ENCODE data around the gene CCDC134.
"Not testable (repeated sequence)": the region's sequence is repeated elsewhere in the genome, so short reads cannot be mapped to it uniquely, and the experiment has no call there.

CCDC134 gene

GRCh38 chr22:41825376-41825775 lies 24.9 kb downstream of the CCDC134 start:
- no peak for DNase-seq (ENCODE audit: low read depth)

- no peak for DNase-seq (ENCODE audit: low read depth)
Measured at GRCh38 chr22:41826021-41826420, 25.5 kb downstream of the CCDC134 start.

- DNase-seq (ENCODE audit: low read depth): no peak
Measured at GRCh38 chr22:41826430-41827383, 26.2 kb downstream of the CCDC134 start.

GRCh38 chr22:41827671-41828070 lies 27.2 kb downstream of the CCDC134 start:
- DNase-seq (ENCODE audit: low read depth): no peak

GRCh38 chr22:41828516-41828915 lies 28.0 kb downstream of the CCDC134 start:
- DNase-seq (ENCODE audit: low read depth): no peak

- no peak for DNase-seq (ENCODE audit: low read depth)
Measured at GRCh38 chr22:41830174-41830573, 29.7 kb downstream of the CCDC134 start.

- no peak for DNase-seq (ENCODE audit: low read depth)
Measured at GRCh38 chr22:41831383-41831782, 30.9 kb downstream of the CCDC134 start.

- no peak for DNase-seq (ENCODE audit: low read depth)
Measured at GRCh38 chr22:41831828-41832552, 31.5 kb downstream of the CCDC134 start.

- peak; percentile 99 for DNase-seq (ENCODE audit: low read depth)
Measured at GRCh38 chr22:41832553-41833368, 32.3 kb downstream of the CCDC134 start, which contains the start of gene SREBF2. Gene SREBF2 (plus strand): TSS chr22:41833105. CDS start chr22:41833271, 166 bp downstream.

- no peak for DNase-seq (ENCODE audit: low read depth)
Measured at GRCh38 chr22:41833369-41834004, 33.0 kb downstream of the CCDC134 start.

GRCh38 chr22:41834005-41834944 lies 33.8 kb downstream of the CCDC134 start:
- no peak for DNase-seq (ENCODE audit: low read depth)

GRCh38 chr22:41835462-41835861 lies 35.0 kb downstream of the CCDC134 start:
- DNase-seq (ENCODE audit: low read depth): not testable (repeated sequence)

- DNase-seq (ENCODE audit: low read depth): no peak
Measured at GRCh38 chr22:41836551-41836950, 36.1 kb downstream of the CCDC134 start.

GRCh38 chr22:41838842-41839618 lies 38.6 kb downstream of the CCDC134 start:
- DNase-seq (ENCODE audit: low read depth): no peak

GRCh38 chr22:41840216-41840615 lies 39.7 kb downstream of the CCDC134 start:
- no peak for DNase-seq (ENCODE audit: low read depth)

GRCh38 chr22:41841085-41841712 lies 40.7 kb downstream of the CCDC134 start:
- DNase-seq (ENCODE audit: low read depth): no peak

- DNase-seq (ENCODE audit: low read depth): no peak
Measured at GRCh38 chr22:41842996-41843970, 42.8 kb downstream of the CCDC134 start.

GRCh38 chr22:41844036-41844435 lies 43.6 kb downstream of the CCDC134 start:
- DNase-seq (ENCODE audit: low read depth): no peak
